CD4-positive, alpha-beta T cell treated with Interleukin-4 for 1 hour (primary cell): ENCODE data around the gene ZNF688.

ENCODE experiments used
- DNase-seq, 2 donors: peaks; one replicate each; pipeline ENCODE4 v3.0.0-alpha.2; 2020 to 2022

Gene ZNF688

DNA sequence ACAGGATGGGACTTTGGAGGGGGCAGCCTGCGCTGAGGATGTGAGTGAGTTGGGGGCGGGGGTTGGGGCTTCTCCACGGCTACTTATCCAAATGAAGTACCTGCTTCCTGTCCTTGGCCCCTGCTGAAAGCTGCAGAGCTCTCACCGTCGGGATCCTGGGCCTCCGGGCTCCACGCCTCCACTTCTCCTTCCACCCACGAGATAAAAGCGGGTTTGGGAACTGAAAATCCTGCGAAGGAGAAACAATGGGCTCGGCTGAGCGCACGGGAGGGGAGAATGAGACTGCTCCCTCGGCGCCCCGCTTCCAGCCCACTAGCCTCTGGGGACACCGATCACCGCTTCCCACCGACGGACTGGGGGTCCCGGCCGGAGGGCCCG, 13.5 kb upstream of the ZNF688 start:
- no peak for DNase-seq

DNA sequence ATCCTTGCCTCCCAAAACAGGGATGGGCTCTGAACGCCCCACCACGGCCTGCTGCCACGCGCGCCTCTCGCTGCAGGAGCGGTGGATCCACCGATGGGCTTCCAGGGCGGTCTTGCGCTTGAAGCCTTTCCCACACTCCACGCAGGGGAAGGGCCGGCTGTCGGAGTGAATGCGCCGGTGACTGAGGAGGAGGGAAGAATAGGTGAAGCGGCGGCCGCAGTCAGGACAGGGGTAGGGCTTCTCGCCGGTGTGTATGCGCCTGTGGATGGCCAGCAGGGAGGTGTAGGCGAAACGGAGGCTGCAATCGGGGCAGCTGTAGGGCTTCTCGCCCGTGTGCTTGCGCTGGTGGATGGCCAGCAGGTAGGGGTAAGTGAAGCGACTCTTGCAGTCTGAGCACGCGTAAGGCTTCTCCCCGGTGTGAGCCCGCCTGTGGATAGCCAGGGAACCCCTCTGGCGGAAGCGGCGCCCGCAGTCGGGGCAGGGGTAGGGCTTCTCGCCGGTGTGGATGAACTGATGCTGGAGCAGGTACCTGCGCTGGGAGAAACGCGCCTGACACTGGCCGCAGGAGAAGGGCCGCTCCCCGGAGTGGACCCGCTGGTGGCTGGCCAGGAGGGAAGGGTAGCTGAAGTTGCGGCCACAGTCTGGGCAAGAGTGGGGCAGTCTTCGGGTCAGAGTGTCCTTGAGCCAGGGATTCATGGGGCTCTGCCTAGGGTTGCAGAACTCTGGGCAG, 11.3 kb upstream of the ZNF688 start:
- no peak for DNase-seq

DNA sequence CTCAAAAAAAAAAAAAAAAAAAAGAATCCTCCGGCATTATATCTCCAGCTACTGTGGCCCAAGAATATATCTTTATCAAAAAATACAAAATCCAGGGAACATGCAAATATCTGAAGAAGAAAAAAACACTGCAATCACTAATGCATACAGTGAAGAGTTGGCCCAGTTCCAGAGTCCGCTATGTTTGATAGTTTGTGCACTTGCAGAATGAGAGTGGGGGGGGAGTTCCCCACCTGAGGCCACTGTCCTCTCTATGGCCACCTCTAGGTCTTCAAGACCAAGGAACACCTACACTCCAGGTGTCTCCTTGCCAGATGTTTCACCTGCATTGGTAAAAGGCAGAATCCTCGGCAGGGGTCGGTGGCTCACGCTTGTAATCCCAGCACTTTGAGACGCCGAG, 9.9 kb upstream of the ZNF688 start:
- no peak for DNase-seq

DNA sequence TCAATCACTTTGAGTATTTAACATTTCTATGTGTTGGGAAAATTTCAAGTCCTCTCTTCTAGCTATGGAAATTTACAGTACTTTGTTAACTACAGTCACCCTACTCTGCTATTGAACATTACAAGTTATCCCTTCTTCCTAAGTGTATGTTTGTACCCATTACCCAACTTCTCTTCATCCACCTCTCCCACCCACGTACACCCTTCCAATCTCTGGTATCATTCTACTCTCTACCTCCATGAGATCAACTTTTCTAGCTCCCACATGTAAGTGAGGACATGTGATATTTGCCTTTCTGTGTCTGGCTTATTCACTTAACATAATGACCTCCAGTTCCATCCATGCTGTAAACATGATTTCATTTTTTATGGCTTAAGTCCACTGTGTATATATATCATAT, 3.2 kb upstream of the ZNF688 start:
- no peak for DNase-seq

DNA sequence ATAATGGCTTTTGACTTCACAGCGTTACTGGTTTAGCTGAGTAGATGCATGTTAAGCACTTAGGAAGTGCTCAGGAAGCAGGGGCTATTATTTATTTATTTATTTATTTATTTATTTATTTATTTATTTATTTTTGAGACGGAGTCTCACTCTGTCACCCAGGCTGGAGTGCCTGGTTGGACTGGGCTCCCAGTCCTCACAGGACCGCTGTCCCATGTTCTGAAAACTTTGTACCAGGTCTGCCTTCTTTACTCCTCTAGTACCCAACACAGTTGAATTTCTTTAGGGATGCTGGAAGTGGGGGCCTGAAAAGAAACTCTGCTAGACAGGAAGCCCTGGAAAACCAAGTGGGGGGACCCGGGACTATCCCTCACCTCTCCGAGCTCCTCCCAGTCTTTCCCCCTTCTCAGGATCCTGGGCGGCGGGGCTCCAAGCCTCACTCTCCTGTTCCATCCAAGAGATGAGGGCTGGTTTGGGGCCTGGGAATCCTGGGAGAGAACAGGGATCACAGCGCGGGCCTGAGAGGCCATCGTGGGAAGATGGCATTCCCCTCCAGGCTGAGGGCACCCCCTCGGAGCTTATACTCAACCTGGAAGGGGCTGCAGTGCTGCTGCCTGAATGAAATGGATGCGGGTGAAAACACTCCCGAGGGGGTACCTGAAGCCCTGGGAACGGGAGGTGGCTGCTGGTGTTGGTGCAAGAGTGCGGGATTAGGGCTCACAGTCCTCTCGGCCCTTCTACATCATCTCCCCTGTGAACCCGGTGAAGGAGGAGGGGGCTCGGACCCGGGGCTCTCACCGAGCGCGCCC, 674 bp downstream of the ZNF688 start:
- no peak for DNase-seq

DNA sequence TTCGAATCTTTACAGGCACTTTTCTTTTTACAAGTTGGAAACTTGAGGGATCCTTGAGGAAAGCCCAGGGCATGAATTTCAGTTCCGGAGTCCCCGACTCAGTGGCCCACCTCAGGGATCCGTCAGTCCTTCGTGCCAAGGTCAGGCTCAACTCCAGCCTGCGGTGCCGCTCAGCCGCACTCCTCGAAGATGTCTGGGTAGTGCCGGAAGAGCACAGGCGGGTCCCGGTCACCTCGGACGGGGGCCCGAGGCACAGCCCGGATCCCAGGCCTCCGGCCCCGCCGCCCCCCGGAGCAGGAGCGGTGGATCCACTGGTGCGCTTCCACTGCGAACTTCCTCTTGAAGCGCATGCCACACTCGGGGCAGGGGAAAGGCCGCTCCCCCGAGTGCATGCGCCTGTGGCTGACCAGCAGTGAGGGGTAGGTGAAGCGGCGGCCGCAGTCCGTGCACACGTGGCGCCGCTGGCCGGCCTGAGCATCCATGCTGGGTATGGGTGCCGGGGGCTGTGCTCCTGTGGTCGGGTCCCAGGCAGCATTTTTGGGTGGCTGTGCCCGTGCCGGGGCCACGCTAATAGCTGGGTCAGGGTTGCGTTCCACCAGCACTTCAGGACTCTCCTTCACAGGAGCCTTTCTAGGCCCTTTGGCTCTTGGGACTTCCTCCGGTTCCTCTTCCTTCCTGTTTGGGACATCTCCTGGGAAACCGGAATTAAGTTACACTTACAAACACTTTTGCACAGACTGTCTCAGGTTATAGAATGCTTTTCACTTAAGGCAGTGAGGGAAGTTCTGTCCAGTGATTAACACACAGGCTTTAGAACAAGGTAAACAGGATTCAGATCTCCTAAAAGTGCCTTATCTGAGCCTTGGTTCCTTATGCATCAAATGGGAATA, 1.5 kb downstream of the ZNF688 start:
- no peak for DNase-seq

DNA sequence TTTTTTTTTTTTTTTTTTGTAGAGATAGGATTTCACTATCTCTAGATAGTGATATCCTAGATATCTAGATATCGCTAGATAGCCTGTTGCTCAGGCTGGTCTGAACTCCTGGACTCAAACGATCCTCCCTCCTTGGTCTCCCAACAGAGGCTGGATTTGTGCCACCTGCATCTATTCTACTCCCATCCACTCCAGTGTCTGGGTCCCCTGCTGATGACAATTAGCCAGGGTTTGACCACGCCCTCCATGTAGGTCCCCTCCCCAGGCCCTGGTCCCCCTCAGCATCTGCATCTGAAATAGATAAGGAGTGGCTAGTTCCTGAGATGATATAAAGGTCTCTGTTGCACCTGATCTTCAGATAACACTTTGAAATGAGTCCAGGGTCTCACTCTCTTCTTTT, 2.2 kb downstream of the ZNF688 start:
- DNase-seq, result no peak

DNA sequence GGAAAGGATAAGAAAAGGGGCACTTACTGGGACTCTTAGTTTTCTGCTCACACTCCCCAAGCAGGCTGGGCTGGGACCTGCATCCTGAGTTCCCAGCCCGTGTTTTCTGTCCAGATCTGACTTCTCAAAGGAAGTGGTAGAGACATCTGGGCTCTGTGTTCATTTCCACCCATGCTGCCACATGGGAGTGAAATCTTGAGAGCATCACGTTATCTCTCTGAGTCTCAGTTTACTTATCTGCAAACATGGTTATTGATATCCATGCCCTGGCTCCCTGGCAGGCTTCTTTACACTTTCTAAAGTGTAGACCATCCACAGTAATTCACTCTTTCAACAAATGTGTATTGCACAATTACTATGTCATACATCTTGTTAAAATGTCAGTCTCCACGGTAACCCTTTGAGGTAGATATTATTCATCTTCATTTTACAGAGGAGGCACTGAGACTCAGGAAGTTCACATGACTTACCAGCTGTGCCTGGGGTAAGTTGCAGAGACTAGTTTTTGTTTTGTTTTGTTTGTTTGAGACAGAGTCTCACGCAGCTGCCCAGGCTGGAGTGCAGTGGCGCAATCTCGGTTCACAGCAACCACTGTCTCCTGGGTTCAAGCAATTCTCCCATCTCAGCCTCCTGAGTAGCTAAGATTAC, 3.4 kb downstream of the ZNF688 start:
- DNase-seq, result peak; percentile 70 to 78

DNA sequence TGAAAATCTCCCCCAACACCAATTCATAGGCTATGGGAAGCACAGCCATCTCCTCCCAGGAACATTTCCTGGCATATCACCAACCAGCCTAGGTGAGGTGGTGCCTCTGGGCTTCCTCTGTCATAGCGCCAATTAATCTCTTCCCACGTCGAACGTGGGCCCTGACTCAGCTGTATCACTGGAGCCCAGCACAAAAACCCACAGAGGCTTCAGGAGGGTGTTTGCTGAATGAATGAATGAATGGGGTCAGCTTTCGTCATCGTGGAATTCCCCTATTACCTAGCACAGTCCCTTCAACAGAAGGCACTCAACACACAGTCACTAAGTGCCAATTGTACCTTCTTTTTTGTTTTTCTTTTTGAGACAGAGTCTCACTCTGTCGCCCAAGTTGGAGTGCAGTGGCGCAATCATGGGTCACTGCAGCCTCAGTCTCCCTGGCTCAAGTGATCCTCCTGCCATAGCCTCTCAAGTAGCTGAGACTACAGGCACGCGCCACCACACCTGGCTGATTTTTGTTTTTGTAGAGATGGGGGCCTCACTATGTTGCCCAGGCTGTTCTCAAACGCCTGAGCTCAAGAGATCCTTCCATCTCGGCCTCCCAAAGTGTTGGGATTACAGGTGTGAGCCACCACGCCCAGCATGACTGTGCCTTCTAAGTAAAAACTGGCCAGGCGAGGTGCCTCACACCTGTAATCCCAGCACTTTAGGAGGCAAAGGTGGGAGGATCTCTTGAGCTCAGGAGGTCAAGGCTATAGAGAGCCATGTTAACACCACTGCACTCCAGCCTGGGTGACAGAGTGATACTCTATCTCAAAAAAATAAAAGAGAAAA, 4.1 kb downstream of the ZNF688 start:
- peak; percentile 64 to 66 for DNase-seq

DNA sequence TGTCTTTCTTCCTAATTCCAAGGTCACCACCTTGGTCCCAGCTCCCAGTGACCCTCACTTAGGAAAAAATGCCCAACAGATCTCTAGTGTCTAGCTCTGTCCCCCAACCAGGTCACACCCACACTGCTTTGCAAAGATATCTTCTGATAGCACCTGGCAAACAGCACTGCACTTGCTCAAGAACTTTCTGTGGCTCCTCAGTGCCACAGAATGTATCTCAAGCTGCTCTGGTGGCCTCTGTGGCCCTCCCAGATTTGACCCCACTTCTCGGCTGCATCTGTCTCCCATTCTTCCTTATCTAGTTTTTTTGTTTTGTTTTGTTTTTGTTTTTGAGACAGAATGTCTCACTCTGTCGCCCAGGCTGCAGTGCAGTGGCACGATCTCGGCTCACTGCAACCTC, 5.0 kb downstream of the ZNF688 start:
- DNase-seq, result no peak

DNA sequence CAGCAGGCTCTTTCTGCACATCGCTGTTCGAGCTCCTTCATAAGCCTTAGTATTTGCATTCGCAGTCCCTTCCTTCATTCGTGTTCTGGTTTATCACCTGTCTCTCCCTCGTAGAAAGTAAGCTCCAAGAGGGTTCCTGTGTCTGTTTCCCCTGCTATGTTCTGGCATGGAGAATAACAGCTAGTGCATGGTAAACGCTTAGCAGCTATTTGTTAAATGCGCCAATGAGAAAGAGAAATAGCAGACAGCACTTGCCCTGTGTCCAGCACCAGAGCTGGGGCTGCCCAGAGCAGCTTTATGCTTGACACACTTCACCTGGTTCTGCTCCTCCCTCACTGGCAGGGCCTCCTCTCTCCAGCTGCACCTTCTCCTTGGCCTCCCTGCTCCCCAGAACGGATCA, 5.5 kb downstream of the ZNF688 start:
- DNase-seq, result no peak

DNA sequence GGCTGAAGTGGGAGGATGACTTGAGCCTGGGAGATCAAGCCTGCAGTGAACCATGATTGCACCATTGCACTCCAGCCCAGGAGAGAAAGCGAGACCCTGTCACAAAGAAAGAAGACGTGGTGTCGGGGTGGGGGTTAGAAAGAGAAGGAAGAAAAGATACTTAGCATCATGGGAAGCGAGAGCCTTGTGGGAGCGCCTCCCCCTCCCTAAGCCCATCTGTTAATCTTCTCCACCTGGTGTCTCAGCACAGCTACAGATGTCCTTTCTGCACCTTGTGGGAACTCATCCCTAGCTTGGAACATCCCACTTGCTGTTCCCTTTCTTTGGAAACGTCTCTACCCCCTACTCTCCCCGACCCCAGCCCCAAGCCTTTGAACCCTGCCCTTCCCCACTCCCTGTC, 6.0 kb downstream of the ZNF688 start:
- DNase-seq, result no peak

DNA sequence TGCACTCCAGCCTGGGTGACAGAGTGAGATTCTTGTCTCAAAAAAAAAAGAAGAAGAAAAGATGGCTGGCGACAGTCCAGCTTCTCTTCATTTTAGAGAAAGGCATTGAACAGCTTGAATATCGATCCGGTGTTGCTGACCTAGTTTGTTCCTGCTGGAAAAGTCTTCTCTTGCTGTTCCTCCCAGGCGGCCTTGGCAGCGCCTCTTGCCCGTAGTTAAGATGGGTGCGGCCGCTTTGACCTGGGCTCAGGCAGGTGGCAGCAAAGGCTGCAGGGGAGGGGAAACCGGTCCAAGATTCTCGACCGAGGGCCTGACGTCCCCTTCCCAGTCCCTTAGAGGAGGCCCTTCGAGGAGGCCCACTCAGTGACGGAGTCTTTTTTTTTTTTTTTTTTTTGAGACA, 9.5 kb downstream of the ZNF688 start:
- DNase-seq, result no peak

DNA sequence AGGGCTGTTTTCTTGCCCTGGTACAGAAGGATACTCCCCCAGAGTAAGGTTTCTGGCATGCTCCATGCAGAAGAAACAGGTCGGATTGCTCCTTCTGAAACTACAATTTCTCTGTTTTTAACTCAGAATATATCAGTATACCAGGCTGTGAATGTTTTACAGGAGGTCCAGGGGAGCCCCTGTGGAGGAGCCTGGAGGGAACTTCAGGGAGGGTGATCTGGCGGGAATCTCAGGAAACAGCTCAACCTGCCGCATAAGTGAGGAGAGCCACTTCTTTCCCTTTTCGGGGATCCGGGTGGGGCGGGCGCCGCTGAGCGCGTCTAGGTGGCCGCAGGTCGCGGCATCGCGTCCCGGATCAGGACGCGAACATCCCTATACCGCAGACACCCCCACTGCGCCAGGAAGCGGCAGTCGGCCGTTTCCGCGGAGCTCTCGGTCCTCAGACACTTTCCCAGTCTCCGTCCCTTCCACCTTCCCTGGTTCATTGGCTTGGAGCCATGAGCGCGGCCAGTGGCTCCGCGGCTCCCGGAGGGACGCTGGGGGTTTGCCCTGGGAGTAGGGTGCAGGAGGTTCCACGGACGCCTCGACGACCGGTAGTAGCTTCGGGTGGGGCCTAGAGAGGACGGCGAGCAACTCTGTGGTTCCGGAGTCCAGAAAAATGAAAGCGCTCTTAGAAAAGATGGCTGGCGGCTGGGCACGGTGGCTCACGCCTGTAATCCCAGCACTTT, 10.3 kb downstream of the ZNF688 start:
- peak; percentile 37 to 41 for DNase-seq

DNA sequence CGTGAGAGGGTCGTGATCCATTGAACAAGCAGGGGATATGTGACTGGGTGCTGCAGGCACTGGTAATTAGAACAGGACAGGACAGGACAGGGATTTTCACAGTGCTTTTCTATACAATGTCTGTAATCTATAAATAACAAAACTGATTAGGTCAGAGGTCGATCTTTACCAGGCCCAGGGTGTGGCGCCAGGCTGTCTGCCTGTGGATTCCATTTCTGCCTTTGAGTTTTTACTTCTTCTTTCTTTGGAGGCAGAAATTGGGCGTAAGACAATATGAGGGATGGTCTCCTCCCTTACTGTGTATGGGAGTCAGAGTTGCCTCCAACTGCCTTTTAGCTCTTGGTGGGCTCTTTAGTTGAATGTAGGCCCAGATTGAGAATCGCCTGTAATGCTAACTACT, 11.8 kb downstream of the ZNF688 start:
- peak in 1 of 2 donors; percentile 23 for DNase-seq

DNA sequence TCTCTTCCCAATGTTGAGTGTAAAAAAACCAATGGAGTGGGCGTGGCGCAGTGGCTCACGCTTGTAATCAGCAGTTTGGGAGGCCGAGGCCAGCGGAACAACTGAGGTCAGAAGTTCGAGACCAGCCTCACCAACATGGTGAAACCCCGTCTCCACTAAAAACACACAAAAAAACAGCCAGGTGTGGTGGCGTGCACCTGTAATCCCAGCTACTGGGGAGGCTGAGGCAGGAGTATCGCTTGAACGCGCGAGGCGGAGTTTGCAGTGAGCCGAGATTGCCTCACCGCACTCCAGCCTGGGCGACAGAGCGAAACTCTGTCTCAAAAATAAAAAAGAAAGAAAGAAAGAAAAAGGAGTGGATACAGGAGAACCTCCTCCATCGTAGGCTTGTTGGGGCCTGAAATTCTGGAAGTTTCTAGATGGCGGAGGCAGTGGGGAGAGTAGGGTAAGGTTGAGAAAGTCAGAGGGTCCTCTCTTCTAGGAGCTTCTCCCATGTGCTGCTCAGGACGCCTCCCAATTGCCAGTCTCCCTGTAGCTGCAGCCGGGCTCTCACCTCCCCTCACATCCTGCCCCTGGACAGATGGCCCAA, 12.6 kb downstream of the ZNF688 start:
- DNase-seq, result no peak

DNA sequence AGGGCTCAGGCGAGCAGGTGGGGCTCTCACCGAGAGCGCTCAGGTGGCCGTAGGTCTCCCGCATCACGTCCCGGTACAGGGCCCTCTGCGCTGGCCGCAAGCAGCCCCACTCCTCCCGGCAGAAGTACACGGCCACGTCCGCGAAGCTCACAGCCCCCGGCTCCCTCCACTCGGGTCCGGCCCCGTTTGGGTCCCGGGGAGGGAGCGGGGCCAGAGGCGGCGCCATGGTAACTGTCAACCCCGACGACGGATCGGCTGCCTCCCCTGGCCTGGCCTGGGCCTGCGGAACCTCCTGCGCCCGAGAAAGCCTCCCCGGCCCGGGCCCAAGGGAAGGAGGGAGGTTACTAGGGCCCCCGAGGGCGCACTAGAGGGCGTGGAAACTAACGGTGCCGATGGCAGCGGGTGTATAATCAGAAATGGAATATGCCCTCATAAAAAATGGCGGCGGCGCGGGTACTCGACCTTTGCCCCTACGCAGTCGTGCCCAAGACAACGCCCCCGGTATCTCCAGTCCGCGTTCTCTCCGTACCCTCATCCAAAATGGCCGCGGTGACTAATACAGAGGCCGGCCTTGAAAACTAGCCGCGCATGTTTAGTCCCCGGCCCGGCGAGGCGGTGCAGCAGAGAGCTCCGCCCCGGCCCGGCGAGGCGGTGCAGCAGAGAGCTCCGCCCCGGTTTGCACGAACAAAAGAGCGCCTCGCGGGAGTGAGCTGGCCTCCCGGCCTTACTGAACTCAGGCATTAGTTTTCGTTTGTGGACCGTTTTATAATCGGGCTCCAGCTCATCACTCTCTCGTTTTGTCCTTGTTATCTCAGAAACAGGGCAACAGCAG, 13.3 kb downstream of the ZNF688 start, which contains the start of gene ZNF764:
Gene ZNF764, minus strand, starts transcription at position 418 of the 832 bp plus-strand sequence. Its CDS starts 192 bp downstream, at position 226.
- DNase-seq, result peak; percentile 99

DNA sequence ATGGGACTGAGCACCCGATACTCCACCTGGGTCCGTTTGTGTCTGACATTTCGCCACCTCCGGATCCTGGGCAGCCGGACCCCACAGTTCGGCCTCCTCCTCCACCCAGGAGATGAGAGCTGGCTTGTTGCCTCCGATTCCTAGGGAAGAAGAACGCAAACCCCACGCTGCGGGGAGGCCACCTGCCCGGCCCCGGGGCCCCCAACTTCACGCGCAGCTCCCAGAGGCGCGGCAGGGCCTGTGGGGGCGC, 13.9 kb downstream of the ZNF688 start:
- DNase-seq, result no peak

DNA sequence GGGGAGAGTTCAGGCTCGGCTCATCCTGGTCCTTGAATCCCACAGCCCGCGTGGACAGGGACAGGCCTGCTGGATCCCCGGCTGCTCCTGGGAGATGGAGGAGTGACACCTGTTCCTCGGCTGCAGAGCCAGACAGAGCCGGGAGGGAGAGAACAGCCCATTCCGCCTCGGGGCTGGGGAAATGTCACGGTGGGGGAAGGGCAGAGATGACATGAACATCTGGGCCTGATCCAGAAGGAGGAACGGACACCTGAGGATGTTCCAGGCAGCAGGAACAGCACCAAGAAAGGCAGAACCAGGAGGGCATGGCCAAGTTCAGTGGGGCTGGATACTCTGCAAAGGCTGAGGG, 15.4 kb downstream of the ZNF688 start:
- no peak for DNase-seq
